ENCODE data around the gene GABRG3.

GABRG3 gene

GRCh38 chr15:27339138-27339537, 368.2 kb downstream of the GABRG3 start:
- Histone ChIP-seq H3K27ac (replicated peaks) (no peak overlapping the region), H3K27me3 (ENCODE audit: insufficient read depth, poor library complexity, severe bottlenecking) (no peaks in the 10 kb centered on the region), H3K4me3 (replicated peaks; ENCODE audit: insufficient read depth, low read length) (no peak overlapping the region)
- no peak for DNase-seq (ENCODE audit: low read depth in 1 of 2, low spot score in 1 of 2)
- no peak for TF ChIP-seq SPI1 (IDR thresholded peaks at IDR 0.05; ENCODE audit: borderline replicate concordance, low read depth)
- no peak for TF ChIP-seq CTCF (IDR thresholded peaks at IDR 0.05; ENCODE audit: insufficient read depth, low read length)
- TF ChIP-seq GABPA (IDR thresholded peaks at IDR 0.05; ENCODE audit: low read depth), result no peak
- TF ChIP-seq REST (IDR thresholded peaks at IDR 0.05; ENCODE audit: insufficient replicate concordance, low read depth), result no peak
- no peak for TF ChIP-seq POLR2AphosphoS5 (IDR thresholded peaks at IDR 0.05; ENCODE audit: low read depth)

- TF ChIP-seq SPI1 (IDR thresholded peaks at IDR 0.05; ENCODE audit: borderline replicate concordance, low read depth) (no peak), GABPA (IDR thresholded peaks at IDR 0.05; ENCODE audit: low read depth) (no peak), POLR2AphosphoS5 (IDR thresholded peaks at IDR 0.05; ENCODE audit: low read depth) (no peak), CTCF (IDR thresholded peaks at IDR 0.05; ENCODE audit: insufficient read depth, low read length) (no peak), REST (IDR thresholded peaks at IDR 0.05; ENCODE audit: insufficient replicate concordance, low read depth) (no peak)
- Histone ChIP-seq H3K4me3 (replicated peaks; ENCODE audit: insufficient read depth, low read length) (no peak overlapping the region), H3K27me3 (ENCODE audit: insufficient read depth, poor library complexity, severe bottlenecking) (no peaks in the 10 kb centered on the region), H3K27ac (replicated peaks) (no peak overlapping the region)
- no peak for DNase-seq (ENCODE audit: low read depth in 1 of 2, low spot score in 1 of 2)
Measured at GRCh38 chr15:27341780-27342343, 370.9 kb downstream of the GABRG3 start.

- Histone ChIP-seq H3K27me3 (ENCODE audit: insufficient read depth, poor library complexity, severe bottlenecking) (no peaks in the 10 kb centered on the region), H3K4me3 (replicated peaks; ENCODE audit: insufficient read depth, low read length) (no peak overlapping the region), H3K27ac (replicated peaks) (no peak overlapping the region)
- TF ChIP-seq GABPA (IDR thresholded peaks at IDR 0.05; ENCODE audit: low read depth), result no peak
- no peak for TF ChIP-seq CTCF (IDR thresholded peaks at IDR 0.05; ENCODE audit: insufficient read depth, low read length)
- no peak for TF ChIP-seq POLR2AphosphoS5 (IDR thresholded peaks at IDR 0.05; ENCODE audit: low read depth)
- TF ChIP-seq SPI1 (IDR thresholded peaks at IDR 0.05; ENCODE audit: borderline replicate concordance, low read depth), result no peak
- no peak for TF ChIP-seq REST (IDR thresholded peaks at IDR 0.05; ENCODE audit: insufficient replicate concordance, low read depth)
- DNase-seq (ENCODE audit: low read depth in 1 of 2, low spot score in 1 of 2), result no peak
Measured at GRCh38 chr15:27342991-27343390, 372.0 kb downstream of the GABRG3 start.

Data from HL-60 (cell line).